Body of pancreas (tissue), 4 donors: ENCODE results near the gene PACS1. TPM values are rescaled to one million over a fixed set of nuclear protein-coding genes. Genes with fewer than 3 reads are reported as not detected.
A peak's percentile ranks its signal among the peaks of the same experiment; 100 is the strongest.

Experiments used
- ATAC-seq: fragments of 150-250 bp; one replicate; pipeline ENCODE4 v1.9.1; 2016
- DNase-seq, 4 donors: peaks; one replicate each; pipeline ENCODE4 v3.0.0-alpha.2; 2019
- H3K27ac ChIP-seq, 4 donors: fragments of 200-600 bp; sonication (generic); 1 replicate in 3 of 4; 2 replicates in 1 of 4; pipeline versions ENCODE4 v1.5.1 to v1.6.1; 2016 to 2019; ENCODE audit warnings: mild to moderate bottlenecking in 1 of 4, mixed read lengths in 1 of 4, moderate library complexity in 1 of 4
- H3K27me3 ChIP-seq, 2 donors: fragments of 200-600 bp; sonication (generic); one replicate each; pipeline ENCODE4 v1.6.0; 2016; ENCODE audit warnings: mild to moderate bottlenecking in 1 of 2
- H3K36me3 ChIP-seq, 2 donors: fragments of 200-600 bp; sonication (generic); replicated peaks in 1 of 2; 2 replicates each; pipeline ENCODE4 v1.5.1; 2016; ENCODE audit warnings: low read depth in 2 of 2; ENCODE audit not compliant: insufficient read depth in 1 of 2
- H3K4me1 ChIP-seq: fragments of 200-600 bp; sonication (generic); one replicate; pipeline ENCODE4 v1.6.0; 2016
- H3K4me3 ChIP-seq, 2 donors: fragments of 200-600 bp; sonication (generic); 1 replicate in 1 of 2; 2 replicates in 1 of 2; pipeline ENCODE4 v1.5.1; 2016 to 2019
- H3K9me3 ChIP-seq, 3 donors: fragments of 200-600 bp; sonication (generic); 1 replicate in 2 of 3; 2 replicates in 1 of 3; pipeline ENCODE4 v1.5.1; 2016
- POLR2A ChIP-seq, 3 donors: fragments of 450-650 bp; IDR thresholded peaks; one replicate each; pipeline ENCODE4 v1.6.1; 2016; ENCODE audit warnings: antibody characterized with exemption in 3 of 3, mild to moderate bottlenecking in 2 of 3
- WGBS, 2 donors: methylation state at CpG; one replicate each; pipeline ENCODE4 v1.1.5; 2017; 5-methylcytosine and 5-hydroxymethylcytosine counted together
- intact Hi-C: fragments of 100-400 bp; cut with DNase I; formaldehyde crosslinking; loops from one replicate; pipeline ENCODE4 v1.15.1; 2023
- total RNA-seq, 2 donors: library from RNA; depleted of rRNA; stranded (reverse); fragments of >200 nt; gene quantifications; one replicate each; pipeline ENCODE4 v1.1.0, GENCODE V29; 2016
- TF ChIP-seq, protein P1 (sequence below), 7 experiments: fragments of 450-650 bp in 4 of 7; fragments of 200-600 bp in 3 of 7; sonication (generic) in 3 of 7; IDR thresholded peaks; one replicate each; pipeline ENCODE4 v1.5.1; 2016 to 2019; ENCODE audit warnings: antibody characterized with exemption in 7 of 7

The PACS1 gene
- total RNA-seq, 2 donors from 2014 or later: 17.5 to 19.7 TPM

- H3K27ac ChIP-seq: peak overlapping the region in 3 of 4 donors; percentile 17 to 69 (median 18)
- peaks cover 0 to 6% of the 10 kb centered on the region in 2 donors for H3K36me3 ChIP-seq
- 22 to 23% methylated on average over 21 of the region's 21 CpGs for WGBS, 2 donors
These were observed 152.5 kb downstream of the PACS1 start for GRCh38 chr11:66222358-66223149.

DNA sequence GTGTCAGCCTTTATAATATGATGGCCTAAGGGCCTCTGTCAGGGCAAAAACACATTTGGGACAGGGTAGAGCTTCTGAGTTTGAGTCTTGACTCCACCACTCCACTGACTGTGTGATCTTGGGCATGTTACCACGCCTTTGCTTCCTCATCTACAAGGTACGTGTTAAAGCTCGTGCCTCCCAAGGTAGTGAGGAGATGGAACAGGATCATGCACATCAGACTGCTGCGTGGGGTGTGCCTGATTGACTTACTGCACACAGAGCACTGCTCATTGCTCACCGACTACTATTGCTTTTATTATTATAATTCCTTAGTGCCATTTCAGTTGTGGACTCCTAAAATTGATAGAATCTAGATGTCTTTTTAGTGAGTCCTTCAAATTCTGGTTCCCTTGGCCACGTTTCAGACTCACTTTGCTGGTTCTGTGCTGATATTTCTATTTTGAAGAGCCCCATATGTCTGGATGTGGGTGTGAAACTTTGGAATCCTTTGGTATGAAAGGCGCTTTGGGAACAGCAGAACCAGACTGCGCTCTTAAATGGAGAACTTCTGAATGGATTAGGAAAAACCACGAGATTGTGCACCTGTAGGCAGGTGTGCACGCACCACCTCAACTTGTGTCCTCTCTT, 154.3 kb downstream of the PACS1 start:
- WGBS, 2 donors: 65 to 66% methylated on average over 10 of the region's 10 CpGs
- no peak for TF ChIP-seq POLR2A (IDR thresholded peaks at IDR 0.05)
- TF ChIP-seq, protein P1, sequence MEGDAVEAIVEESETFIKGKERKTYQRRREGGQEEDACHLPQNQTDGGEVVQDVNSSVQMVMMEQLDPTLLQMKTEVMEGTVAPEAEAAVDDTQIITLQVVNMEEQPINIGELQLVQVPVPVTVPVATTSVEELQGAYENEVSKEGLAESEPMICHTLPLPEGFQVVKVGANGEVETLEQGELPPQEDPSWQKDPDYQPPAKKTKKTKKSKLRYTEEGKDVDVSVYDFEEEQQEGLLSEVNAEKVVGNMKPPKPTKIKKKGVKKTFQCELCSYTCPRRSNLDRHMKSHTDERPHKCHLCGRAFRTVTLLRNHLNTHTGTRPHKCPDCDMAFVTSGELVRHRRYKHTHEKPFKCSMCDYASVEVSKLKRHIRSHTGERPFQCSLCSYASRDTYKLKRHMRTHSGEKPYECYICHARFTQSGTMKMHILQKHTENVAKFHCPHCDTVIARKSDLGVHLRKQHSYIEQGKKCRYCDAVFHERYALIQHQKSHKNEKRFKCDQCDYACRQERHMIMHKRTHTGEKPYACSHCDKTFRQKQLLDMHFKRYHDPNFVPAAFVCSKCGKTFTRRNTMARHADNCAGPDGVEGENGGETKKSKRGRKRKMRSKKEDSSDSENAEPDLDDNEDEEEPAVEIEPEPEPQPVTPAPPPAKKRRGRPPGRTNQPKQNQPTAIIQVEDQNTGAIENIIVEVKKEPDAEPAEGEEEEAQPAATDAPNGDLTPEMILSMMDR (IDR thresholded peaks at IDR 0.05): no peak
- H3K9me3 ChIP-seq: no peaks in the 10 kb centered on the region
- peaks cover 10% of the 10 kb centered on the region for H3K4me1 ChIP-seq
- H3K36me3 ChIP-seq: peaks cover 0 to 7% of the 10 kb centered on the region in 2 donors
- ATAC-seq: no peak
- intact Hi-C loops: loop anchor here (5.0 kb wide), 1 partner anchor 38 kb away; no protein-coding TSS in a partner anchor
- H3K27ac ChIP-seq: no peak overlapping the region
- no peaks in the 10 kb centered on the region for H3K27me3 ChIP-seq
- no peak for DNase-seq
- no peak overlapping the region for H3K4me3 ChIP-seq

More at GRCh38 chr11:66222358-66223149, 152.5 kb downstream of the PACS1 start:
- DNase-seq: peak; percentile 92 to 94 (median 93)
- ATAC-seq: peak; percentile 96
- Histone ChIP-seq H3K4me1 (peaks cover 10% of the 10 kb centered on the region), H3K27me3 (no peaks in the 10 kb centered on the region), H3K9me3 (no peaks in the 10 kb centered on the region), H3K4me3 (no peak overlapping the region)
- intact Hi-C loops: loop anchor here (5.0 kb wide), 1 partner anchor 40 kb away; no protein-coding TSS in a partner anchor
- TF ChIP-seq, protein P1 (IDR thresholded peaks at IDR 0.05): peak; percentile 96 to 100 (median 100)
- TF ChIP-seq POLR2A (IDR thresholded peaks at IDR 0.05): no peak

- intact Hi-C loops: no loop called here
- Histone ChIP-seq H3K27me3 (no peaks in the 10 kb centered on the region), H3K36me3 (peaks cover 0 to 3% of the 10 kb centered on the region in 2 donors), H3K4me1 (peaks cover 10% of the 10 kb centered on the region), H3K9me3 (no peaks in the 10 kb centered on the region), H3K27ac (no peak overlapping the region), H3K4me3 (no peak overlapping the region)
- no peak for DNase-seq
- no peak for TF ChIP-seq POLR2A (IDR thresholded peaks at IDR 0.05)
- TF ChIP-seq, protein P1 (IDR thresholded peaks at IDR 0.05): no peak
- WGBS, 2 donors: 37 to 39% methylated on average over 2 of the region's 2 CpGs
- ATAC-seq: no peak
These were observed 155.0 kb downstream of the PACS1 start for GRCh38 chr11:66225066-66225465.

- TF ChIP-seq POLR2A (IDR thresholded peaks at IDR 0.05): no peak
- ATAC-seq: no peak
- Histone ChIP-seq H3K27me3 (no peaks in the 10 kb centered on the region), H3K27ac (no peak overlapping the region), H3K4me3 (no peak overlapping the region), H3K36me3 (peaks cover 0 to 2% of the 10 kb centered on the region in 2 donors), H3K4me1 (peaks cover 10% of the 10 kb centered on the region), H3K9me3 (no peaks in the 10 kb centered on the region)
- intact Hi-C loops: no loop called here
- DNase-seq: no peak
These were observed 156.0 kb downstream of the PACS1 start for GRCh38 chr11:66226101-66226500.

GRCh38 chr11:66227700-66228099, 157.6 kb downstream of the PACS1 start:
- intact Hi-C loops: no loop called here
- TF ChIP-seq, protein P1 (IDR thresholded peaks at IDR 0.05): no peak
- TF ChIP-seq POLR2A (IDR thresholded peaks at IDR 0.05): no peak
- no peak for ATAC-seq
- peak overlapping the region in 3 of 4 donors; percentile 67 to 80 (median 74) for H3K27ac ChIP-seq
- H3K36me3 ChIP-seq: peaks cover 0 to 13% of the 10 kb centered on the region in 2 donors
- no peaks in the 10 kb centered on the region for H3K9me3 ChIP-seq
- no peak for DNase-seq
- no peaks in the 10 kb centered on the region for H3K27me3 ChIP-seq
- H3K4me3 ChIP-seq: no peak overlapping the region
- WGBS, 2 donors: 75 to 79% methylated on average over 5 of the region's 5 CpGs
- peaks cover 10% of the 10 kb centered on the region for H3K4me1 ChIP-seq
